Right renal pelvis (tissue), 4 donors: Measurements from ENCODE around the gene ARMC10. TPM values are rescaled to one million over a fixed set of nuclear protein-coding genes. Genes with fewer than 3 reads are reported as not detected.
"Not testable (repeated sequence)": the region's sequence is repeated elsewhere in the genome, so short reads cannot be mapped to it uniquely, and the experiment has no call there.

ENCODE experiments used
- DNase-seq, 4 donors: peaks; one replicate each; pipeline ENCODE4 v3.0.0-alpha.2; 2013; ENCODE audit warnings: low read depth in 4 of 4, low spot score in 3 of 4, missing footprints in 1 of 4
- polyA plus RNA-seq, 4 donors: library from polyadenylated mRNA; unstranded; fragments of 120-200 nt; gene quantifications; one replicate each; pipeline ENCODE4 v1.2.1, GENCODE V29; 2013; ENCODE audit not compliant: insufficient read length in 4 of 4

The ARMC10 gene
- polyA plus RNA-seq = 10 to 100 TPM; 60.0 to 68.1 (median 65.1) TPM

- peak; percentile 82 to 92 (median 82) for DNase-seq
These were observed at the start of gene ARMC10, which contains the start of gene FBXL13 for GRCh38 chr7:103074519-103075336. Gene ARMC10 (plus strand): TSS chr7:103075140. CDS start chr7:103075273, 133 bp downstream. Gene FBXL13 (minus strand): TSS chr7:103074796.

- DNase-seq = no peak
These were observed 49.6 kb upstream of the ARMC10 start for GRCh38 chr7:103025341-103025740.

GRCh38 chr7:103031024-103031423 is 43.9 kb upstream of the ARMC10 start:
- no peak for DNase-seq

DNA sequence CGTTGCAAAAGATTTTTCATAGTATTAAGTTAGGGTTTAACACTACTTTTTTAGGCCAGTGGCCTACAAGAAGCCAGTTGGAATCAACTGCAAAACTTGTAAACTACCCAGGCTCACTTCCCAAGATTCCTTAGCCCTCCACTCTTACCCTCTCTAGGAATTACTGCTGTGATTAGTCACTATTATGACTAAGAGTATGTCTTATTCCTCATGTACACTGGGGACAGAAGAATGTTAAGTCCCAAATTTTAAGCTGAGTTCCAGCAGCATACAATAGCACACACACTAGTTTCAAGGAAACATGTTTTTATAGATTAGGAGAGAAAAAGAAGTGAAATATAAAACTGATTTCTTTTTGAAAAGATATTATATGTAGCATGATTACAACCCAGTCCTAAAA is 43.2 kb upstream of the ARMC10 start:
- no peak for DNase-seq

GRCh38 chr7:103034318-103034717 is 40.6 kb upstream of the ARMC10 start:
- DNase-seq = not testable (repeated sequence)

- DNase-seq = no peak
These were observed 37.5 kb upstream of the ARMC10 start for GRCh38 chr7:103037476-103037822.

DNA sequence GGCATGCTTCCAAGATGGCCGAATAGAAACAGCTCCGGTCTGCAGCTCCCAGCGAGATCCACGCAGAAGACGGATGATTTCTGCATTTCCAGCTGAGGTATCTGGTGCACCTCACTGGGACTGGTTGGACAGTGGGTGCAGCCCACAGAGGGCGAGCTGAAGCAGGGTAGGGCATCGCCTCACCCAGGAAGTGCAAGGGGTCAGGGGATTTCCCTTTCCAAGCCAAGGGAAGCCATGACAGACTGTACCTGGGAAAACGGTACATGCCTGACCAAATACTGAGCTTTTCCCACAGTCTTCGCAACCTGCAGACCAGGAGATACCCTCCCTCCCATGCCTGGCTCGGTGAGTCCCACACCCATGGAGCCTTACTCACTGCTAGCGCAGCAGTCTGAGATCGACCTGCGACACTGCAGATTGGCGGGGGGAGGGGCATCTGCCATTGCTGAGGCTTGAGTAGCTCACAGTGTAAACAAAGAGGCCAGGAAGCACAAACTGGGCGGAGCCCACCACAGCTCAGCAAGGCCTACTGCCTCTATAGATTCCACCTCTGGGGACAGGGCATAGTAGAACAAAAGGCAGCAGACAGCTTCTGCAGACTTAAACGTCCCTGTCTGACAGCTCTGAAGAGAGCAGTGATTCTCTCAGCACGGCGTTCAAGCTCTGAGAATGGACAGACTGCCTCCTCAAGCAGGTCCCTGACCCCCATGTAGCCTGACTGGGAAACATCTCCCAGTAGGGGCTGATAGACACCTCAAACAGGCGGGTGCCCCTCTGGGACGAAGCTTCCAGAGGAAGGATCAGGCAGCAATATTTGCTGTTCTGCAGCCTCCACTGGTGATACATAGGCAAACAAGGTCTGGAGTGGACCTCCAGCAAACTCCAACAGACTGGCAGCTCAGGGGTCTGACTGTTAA is 36.9 kb upstream of the ARMC10 start:
- DNase-seq = not testable (repeated sequence)

- DNase-seq = not testable (repeated sequence)
These were observed 33.1 kb upstream of the ARMC10 start for GRCh38 chr7:103041815-103042214.

DNA sequence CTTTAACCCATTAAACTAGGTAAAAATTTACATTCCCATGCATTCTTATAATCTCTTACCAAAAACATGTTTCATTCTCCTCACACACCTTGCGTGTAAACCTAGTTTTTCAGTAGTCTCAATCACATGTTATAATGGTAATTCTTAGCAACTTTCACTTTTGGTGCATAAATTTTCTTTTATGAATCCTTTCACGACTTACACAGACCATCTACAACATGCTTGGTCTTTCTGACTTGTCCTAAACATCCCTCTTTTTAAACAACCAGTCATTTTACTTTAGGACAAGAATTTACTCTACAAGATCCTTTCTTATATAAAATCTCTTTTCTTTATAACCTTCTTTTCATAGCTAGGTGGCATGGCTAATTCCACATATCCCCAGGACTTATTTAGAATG is 26.1 kb upstream of the ARMC10 start:
- DNase-seq = no peak

DNA sequence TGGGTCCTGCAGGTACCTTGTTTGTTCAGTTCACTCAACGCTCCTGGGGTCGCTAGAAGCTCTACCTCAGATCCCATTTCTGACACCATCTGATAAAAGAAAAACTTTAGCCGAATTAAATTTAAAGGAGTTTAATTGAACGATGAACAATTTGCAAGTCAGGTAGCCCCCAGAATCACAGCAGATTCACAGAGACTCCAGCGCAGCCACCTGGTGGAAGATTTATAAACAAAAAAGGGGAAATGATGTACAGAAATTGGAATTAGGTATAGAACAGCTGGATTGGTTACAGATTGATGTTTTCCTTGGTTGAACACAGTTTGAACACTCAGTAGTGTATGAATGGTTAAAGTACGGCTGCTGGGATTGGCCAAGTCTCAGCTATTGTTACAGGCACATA is 23.4 kb upstream of the ARMC10 start:
- no peak for DNase-seq

- DNase-seq = not testable (repeated sequence)
These were observed 18.9 kb upstream of the ARMC10 start for GRCh38 chr7:103056006-103056405.

DNA sequence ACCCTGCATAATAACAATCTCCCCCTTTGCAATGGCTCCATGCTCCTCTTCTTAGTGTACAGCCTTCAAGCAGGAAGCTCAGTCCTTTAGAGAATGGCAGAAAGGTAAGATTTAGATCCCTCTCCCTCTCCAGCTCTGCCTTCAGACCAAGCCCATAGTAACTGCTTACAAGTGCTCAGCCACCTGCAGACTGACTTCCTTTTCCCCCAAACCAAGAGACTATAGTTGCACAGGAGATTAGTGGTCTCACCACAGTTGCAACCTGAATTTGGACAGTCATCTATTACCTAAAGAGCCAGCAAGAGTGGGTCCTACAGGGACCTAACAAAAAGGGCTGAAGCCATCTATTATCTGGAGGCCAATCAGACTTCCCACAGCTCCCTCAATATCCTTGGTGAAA is 16.8 kb upstream of the ARMC10 start:
- DNase-seq = no peak

DNA sequence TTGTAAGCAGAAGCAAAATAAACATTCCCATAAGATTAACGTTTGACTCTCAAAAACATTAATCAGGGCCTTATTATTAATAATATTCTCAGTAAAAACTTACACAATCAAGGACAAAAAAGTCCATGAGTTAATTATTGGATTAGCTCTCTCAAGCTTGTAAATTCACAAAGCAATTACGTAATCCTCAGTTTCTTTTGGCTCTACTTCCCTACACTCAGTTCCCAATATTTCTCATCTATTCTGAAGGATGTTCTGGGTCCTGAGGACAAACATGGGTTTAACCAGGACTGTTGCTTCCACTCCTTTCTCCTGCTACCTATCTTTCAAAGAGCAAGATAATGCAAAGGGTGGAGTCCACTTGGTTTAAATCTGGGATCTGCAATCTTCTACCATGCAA is 15.5 kb upstream of the ARMC10 start:
- DNase-seq = no peak

DNA sequence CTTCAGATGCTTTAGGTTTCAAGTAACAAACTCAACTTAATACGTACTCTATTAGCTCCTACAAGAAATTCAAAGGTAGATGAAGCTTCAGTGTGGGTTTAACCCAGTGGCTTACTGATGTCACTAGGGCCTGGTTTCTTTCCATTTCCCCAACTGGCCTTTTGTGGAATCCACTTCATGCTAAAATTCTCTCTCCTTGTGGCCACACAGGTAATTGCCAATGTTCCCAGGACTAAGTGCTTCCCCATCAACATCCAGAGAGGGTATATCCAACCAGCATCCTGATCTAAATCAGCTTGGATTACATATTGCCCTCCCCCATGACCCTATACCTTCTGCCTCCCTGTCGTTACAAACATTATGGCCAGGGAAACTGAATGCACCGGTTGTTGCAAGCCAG is 11.0 kb upstream of the ARMC10 start:
- no peak for DNase-seq

GRCh38 chr7:103065667-103066066 is 9.3 kb upstream of the ARMC10 start:
- no peak for DNase-seq

DNA sequence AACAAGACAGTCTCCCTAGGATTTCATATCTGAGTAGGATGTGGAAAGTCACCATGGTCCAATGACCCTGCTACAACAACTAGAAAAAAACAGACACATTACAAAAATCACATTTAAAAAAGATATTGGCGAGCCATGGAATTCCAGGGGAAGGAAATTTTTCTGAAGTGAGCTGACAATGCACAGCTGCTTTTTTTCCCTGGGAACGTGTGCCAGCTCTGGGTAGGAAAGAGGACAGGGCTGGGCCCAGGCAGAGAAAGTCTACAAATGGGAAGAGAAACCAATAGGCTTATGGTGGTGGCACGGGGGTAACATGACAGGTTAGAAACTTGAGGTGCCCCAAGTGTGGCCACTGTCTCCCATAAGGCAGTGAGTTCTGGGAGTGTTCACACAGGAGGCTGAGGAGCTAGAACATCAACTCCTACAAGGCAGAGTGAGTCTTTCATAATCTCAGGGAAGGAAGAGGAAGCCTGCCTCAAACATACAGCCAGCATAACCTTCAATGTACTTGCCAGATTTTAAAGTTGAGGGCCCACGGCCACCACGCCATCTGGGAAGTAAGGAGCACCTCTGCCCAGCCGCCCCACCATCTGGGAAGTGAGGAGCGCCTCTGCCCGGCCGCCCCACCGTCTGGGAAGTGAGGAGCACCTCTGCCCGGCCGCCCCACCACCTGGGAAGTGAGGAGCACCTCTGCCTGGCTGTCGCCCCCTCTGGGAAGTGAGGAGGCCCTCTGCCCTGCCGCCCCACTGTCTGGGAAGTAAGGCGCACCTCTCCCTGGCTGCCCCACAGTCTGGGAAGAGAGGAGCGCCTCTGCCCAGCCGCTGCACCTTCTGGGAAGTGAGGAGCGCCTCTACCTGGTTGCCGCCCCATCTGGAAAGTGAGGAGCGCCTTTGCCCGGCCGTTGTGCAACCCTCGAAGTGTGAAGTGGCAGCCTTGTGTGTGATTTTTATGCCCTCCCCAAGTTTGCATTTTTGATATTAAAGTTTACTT is 6.2 kb upstream of the ARMC10 start:
- DNase-seq = no peak

GRCh38 chr7:103071000-103071399 is 3.9 kb upstream of the ARMC10 start:
- DNase-seq = no peak

GRCh38 chr7:103073989-103074518 is 886 bp upstream of the ARMC10 start:
- DNase-seq = peak in 2 of 4 donors; percentile 2 to 5

- DNase-seq = peak; percentile 32 to 36 (median 34)
These were observed 488 bp downstream of the ARMC10 start for GRCh38 chr7:103075337-103075918.

DNA sequence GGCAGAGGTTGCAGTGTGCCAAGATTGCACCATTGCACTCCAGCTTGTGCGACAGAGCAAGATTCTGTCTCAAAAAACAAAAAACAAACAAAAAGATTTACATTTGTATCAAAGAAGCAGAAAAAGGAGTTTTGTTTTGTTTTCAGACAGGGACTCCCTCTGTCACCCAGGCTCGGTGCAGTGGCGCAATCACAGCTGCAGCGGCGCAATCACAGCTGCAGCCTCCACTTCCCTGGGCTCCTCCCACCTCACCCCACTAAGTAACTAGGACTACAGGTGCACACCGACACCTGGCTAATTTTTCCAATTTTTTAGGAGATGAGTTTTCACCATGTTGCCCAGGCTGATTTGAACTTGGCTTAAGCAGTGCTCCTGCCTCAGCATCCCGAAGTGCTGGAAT is 1.8 kb downstream of the ARMC10 start:
- DNase-seq = no peak
